Body of pancreas (tissue), 4 donors: ENCODE measurements around the gene GRAP2. TPM values are rescaled to one million over a fixed set of nuclear protein-coding genes. Genes with fewer than 3 reads are reported as not detected.

Experiments
- ATAC-seq: fragments of 150-250 bp; one replicate; pipeline ENCODE4 v1.9.1; 2016
- DNase-seq, 4 donors: peaks; one replicate each; pipeline ENCODE4 v3.0.0-alpha.2; 2019
- H3K27ac ChIP-seq, 4 donors: fragments of 200-600 bp; sonication (generic); 1 replicate in 3 of 4; 2 replicates in 1 of 4; pipeline versions ENCODE4 v1.5.1 to v1.6.1; 2016 to 2019; ENCODE audit warnings: mild to moderate bottlenecking in 1 of 4, mixed read lengths in 1 of 4, moderate library complexity in 1 of 4
- H3K27me3 ChIP-seq, 2 donors: fragments of 200-600 bp; sonication (generic); one replicate each; pipeline ENCODE4 v1.6.0; 2016; ENCODE audit warnings: mild to moderate bottlenecking in 1 of 2
- H3K36me3 ChIP-seq, 2 donors: fragments of 200-600 bp; sonication (generic); replicated peaks in 1 of 2; 2 replicates each; pipeline ENCODE4 v1.5.1; 2016; ENCODE audit warnings: low read depth in 2 of 2; ENCODE audit not compliant: insufficient read depth in 1 of 2
- H3K4me1 ChIP-seq: fragments of 200-600 bp; sonication (generic); one replicate; pipeline ENCODE4 v1.6.0; 2016
- H3K4me3 ChIP-seq, 2 donors: fragments of 200-600 bp; sonication (generic); 1 replicate in 1 of 2; 2 replicates in 1 of 2; pipeline ENCODE4 v1.5.1; 2016 to 2019
- H3K9me3 ChIP-seq, 3 donors: fragments of 200-600 bp; sonication (generic); 1 replicate in 2 of 3; 2 replicates in 1 of 3; pipeline ENCODE4 v1.5.1; 2016
- POLR2A ChIP-seq, 3 donors: fragments of 450-650 bp; IDR thresholded peaks; one replicate each; pipeline ENCODE4 v1.6.1; 2016; ENCODE audit warnings: antibody characterized with exemption in 3 of 3, mild to moderate bottlenecking in 2 of 3
- WGBS, 2 donors: methylation state at CpG; one replicate each; pipeline ENCODE4 v1.1.5; 2017; 5-methylcytosine and 5-hydroxymethylcytosine counted together
- intact Hi-C: fragments of 100-400 bp; cut with DNase I; formaldehyde crosslinking; loops from one replicate; pipeline ENCODE4 v1.15.1; 2023
- total RNA-seq, 2 donors: library from RNA; depleted of rRNA; stranded (reverse); fragments of >200 nt; gene quantifications; one replicate each; pipeline ENCODE4 v1.1.0, GENCODE V29; 2016
- TF ChIP-seq, protein P1 (sequence below), 7 experiments: fragments of 450-650 bp in 4 of 7; fragments of 200-600 bp in 3 of 7; sonication (generic) in 3 of 7; IDR thresholded peaks; one replicate each; pipeline ENCODE4 v1.5.1; 2016 to 2019; ENCODE audit warnings: antibody characterized with exemption in 7 of 7

Gene GRAP2
- total RNA-seq, 2 donors from 2014 or later = 0.78 to 0.99 TPM

DNA sequence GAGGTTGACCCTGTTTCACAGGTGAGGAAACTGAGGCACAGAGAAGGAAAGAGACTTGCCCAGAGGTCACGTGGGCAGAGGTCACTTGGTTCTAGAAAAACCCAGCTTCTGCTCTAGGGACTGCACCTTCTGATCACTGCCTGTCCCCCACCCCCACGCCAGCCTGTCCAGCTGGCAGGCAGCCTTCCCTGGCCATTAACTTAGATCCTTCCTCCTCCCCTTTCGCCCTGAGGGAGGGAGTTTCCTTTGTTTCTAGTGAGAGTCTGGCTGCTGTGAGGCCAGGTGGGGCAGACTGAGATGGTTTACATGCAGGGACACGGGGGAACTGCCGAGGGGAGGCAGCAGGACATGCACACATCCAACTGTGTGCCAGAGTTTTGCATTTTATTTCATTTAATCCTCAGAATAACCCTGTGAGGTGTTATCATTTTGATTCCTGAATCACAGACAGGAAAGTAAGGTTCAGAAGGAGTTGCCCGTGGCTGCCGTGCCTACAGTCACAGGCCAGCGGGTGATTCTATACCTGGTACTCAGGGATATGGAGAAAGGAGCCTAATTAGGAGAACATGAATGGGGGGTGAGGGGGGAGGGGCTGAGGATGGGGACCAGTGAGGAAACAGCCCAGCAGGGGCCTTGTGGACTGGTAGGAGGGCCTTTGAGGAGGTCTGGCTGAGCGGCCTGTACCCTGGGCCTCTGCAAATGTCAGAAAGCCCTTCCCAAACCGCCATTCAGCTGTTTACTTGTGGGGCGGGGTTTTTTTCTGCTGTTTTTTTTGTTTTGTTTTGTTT, 97.2 kb downstream of the GRAP2 start:
- Histone ChIP-seq H3K27me3 (no peaks in the 10 kb centered on the region), H3K4me1 (peaks cover 75% of the 10 kb centered on the region), H3K36me3 (no peaks in the 10 kb centered on the region), H3K4me3 (no peak overlapping the region), H3K9me3 (no peaks in the 10 kb centered on the region), H3K27ac (peak overlapping the region; percentile 13 to 89 (median 68))
- WGBS, 2 donors = 31 to 38% methylated on average over 11 of the region's 11 CpGs
- intact Hi-C loops = no loop called here
- DNase-seq (peak; percentile 80 to 92 (median 86)), ATAC-seq (peak; percentile 49)
- TF ChIP-seq POLR2A (IDR thresholded peaks at IDR 0.05) = no peak
- TF ChIP-seq, protein P1, sequence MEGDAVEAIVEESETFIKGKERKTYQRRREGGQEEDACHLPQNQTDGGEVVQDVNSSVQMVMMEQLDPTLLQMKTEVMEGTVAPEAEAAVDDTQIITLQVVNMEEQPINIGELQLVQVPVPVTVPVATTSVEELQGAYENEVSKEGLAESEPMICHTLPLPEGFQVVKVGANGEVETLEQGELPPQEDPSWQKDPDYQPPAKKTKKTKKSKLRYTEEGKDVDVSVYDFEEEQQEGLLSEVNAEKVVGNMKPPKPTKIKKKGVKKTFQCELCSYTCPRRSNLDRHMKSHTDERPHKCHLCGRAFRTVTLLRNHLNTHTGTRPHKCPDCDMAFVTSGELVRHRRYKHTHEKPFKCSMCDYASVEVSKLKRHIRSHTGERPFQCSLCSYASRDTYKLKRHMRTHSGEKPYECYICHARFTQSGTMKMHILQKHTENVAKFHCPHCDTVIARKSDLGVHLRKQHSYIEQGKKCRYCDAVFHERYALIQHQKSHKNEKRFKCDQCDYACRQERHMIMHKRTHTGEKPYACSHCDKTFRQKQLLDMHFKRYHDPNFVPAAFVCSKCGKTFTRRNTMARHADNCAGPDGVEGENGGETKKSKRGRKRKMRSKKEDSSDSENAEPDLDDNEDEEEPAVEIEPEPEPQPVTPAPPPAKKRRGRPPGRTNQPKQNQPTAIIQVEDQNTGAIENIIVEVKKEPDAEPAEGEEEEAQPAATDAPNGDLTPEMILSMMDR (IDR thresholded peaks at IDR 0.05) = peak in 3 of 7 experiments; percentile 17 to 27 (median 19)

DNA sequence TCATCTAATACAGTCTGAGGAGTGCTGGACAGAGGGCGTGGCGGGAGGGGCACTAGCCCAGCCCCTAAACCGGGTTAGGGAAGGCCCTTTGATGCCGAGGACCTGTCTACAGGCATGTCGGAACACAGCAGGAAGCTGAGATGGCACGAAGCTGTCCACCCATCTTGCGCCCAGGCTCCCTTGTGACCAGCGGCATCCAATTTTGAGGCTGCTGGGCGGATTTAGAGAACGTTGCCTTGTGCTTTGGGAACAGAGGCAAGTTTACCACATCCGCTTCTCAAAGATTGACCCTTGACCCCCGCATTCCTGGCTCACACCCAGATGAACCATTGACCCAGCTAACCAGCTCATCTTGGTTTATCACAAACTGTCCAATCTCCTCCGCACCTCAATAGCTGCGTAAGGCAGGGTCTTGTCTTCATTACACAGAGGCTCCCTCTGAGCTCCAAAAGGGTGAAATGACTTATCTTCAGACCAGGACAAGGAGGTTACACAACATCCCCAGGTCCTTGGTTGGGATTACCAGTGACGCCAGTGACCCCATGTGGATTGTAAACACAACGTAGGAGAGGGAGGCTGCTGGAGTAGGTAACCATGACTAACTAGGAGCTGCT, 98.4 kb downstream of the GRAP2 start:
- no peak overlapping the region for H3K4me3 ChIP-seq
- DNase-seq = peak in 2 of 4 donors; percentile 32 to 40
- WGBS, 2 donors = 60 to 76% methylated on average over 9 to 16 of the region's 16 CpGs
- TF ChIP-seq, protein P1 (IDR thresholded peaks at IDR 0.05) = no peak
- TF ChIP-seq POLR2A (IDR thresholded peaks at IDR 0.05) = no peak
- H3K27ac ChIP-seq = no peak overlapping the region
- H3K36me3 ChIP-seq = no peaks in the 10 kb centered on the region
- peaks cover 76% of the 10 kb centered on the region for H3K4me1 ChIP-seq
- H3K9me3 ChIP-seq = no peaks in the 10 kb centered on the region
- H3K27me3 ChIP-seq = no peaks in the 10 kb centered on the region
- ATAC-seq = no peak
- intact Hi-C loops = no loop called here

DNA sequence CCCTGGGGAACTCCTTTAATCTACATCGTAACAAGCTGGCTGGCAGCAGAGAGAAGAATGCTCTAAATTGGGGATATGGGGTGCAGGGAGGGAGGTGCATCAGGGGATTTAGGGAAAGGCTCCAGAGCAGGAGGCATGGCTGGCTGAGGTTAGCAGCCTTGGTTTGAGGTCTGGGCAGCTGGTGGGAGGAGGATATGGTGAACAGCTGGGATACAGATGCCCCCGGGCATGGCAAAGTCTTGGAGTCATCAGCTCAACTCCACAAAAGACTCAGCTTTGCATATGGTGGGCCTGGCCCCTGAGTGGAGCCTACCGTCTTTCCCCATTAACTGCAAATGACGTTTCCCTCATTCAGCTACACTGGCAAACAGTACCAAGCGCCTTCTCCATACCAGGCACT, 99.3 kb downstream of the GRAP2 start:
- H3K4me1 ChIP-seq = peaks cover 73% of the 10 kb centered on the region
- H3K27ac ChIP-seq = no peak overlapping the region
- WGBS, 2 donors = 87 to 92% methylated on average over 5 of the region's 5 CpGs
- no peaks in the 10 kb centered on the region for H3K36me3 ChIP-seq
- DNase-seq = no peak
- ATAC-seq = no peak
- H3K27me3 ChIP-seq = no peaks in the 10 kb centered on the region
- no peaks in the 10 kb centered on the region for H3K9me3 ChIP-seq
- H3K4me3 ChIP-seq = no peak overlapping the region
- intact Hi-C loops = no loop called here
- TF ChIP-seq POLR2A (IDR thresholded peaks at IDR 0.05) = no peak
- TF ChIP-seq, protein P1 (IDR thresholded peaks at IDR 0.05) = no peak

DNA sequence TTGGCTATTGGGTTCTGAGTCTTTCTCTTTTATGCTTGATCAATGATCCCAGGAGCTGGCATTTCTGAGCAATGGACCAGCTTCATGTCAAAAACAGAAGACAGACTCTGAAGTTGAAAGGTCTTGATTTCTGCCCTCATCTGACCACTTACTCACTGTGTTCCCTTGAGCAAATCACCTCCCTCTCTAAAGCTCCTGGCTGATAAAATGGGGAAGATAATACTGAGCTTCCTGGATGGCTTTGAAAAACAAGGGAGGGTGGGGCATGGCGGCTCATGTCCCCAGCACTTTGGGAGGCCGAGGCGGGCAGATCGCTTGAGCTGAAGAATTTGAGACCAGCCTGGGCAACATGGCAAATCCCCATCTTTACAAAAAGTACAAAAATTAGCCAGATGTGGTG, 100.2 kb downstream of the GRAP2 start:
- DNase-seq (no peak), ATAC-seq (no peak)
- Histone ChIP-seq H3K4me3 (no peak overlapping the region), H3K4me1 (peaks cover 69% of the 10 kb centered on the region), H3K27me3 (no peaks in the 10 kb centered on the region), H3K36me3 (no peaks in the 10 kb centered on the region), H3K9me3 (no peaks in the 10 kb centered on the region), H3K27ac (no peak overlapping the region)
- TF ChIP-seq, protein P1 (IDR thresholded peaks at IDR 0.05) = no peak
- TF ChIP-seq POLR2A (IDR thresholded peaks at IDR 0.05) = no peak
- intact Hi-C loops = no loop called here
- 94 to 97% methylated on average over 4 of the region's 4 CpGs for WGBS, 2 donors
